DMS53 treated with DMSO at 0.1 percent for 48 hours (cell line): ENCODE results near the gene POLR3A.

ENCODE experiments used
- DNase-seq: peaks from one replicate; lab custom pipeline; 2025; ENCODE audit not compliant: unreplicated experiment; lab: John Stamatoyannopoulos, UW

POLR3A gene

GRCh38 chr10:77959887-77960455 lies 69.3 kb downstream of the POLR3A start:
- no peak for DNase-seq

DNA sequence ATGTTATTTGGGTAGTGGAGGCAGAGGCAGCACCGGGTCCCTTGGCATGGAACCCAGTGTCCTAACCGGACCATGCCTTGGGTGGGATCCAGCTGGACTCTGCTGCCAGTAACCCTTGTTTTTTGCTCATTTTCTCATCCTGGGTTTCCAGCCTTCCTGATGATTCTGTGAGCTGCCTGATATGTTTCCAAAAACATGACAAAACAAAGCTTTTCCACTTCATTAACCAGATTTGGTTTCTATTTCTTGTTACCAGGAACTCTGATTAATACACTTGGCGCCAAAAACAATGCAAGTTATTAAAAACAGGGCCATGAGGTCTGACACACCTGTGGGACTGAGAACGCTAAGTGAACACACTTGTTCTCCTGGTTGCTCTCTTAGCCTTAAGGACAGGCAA lies 69.9 kb downstream of the POLR3A start:
- DNase-seq, result no peak

DNA sequence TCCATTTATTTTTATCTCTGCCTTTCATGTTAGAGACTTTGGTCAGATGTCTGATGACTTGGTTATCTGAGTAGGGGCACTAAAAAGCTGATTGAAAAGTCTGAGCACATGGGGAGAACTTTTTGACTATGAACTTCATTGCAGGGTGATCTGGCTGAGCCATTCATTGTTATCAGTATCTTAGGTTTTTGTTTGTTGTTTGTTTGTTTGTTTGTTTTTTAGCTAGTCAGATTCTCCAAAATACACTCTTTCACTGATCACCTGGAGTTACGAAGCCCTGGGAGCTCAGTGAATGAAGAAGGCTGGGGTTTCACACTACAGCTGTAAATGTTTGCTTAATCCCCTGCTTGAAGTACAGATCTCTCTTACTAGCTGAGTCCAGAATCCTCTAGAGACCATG lies 74.2 kb downstream of the POLR3A start:
- DNase-seq, result no peak

- DNase-seq, result peak; percentile 44
Measured at GRCh38 chr10:77949167-77949566, 80.1 kb downstream of the POLR3A start.

- no peak for DNase-seq
Measured at GRCh38 chr10:77946084-77946483, 83.2 kb downstream of the POLR3A start.

- DNase-seq, result no peak
Measured at GRCh38 chr10:77944519-77944918, 84.8 kb downstream of the POLR3A start.

DNA sequence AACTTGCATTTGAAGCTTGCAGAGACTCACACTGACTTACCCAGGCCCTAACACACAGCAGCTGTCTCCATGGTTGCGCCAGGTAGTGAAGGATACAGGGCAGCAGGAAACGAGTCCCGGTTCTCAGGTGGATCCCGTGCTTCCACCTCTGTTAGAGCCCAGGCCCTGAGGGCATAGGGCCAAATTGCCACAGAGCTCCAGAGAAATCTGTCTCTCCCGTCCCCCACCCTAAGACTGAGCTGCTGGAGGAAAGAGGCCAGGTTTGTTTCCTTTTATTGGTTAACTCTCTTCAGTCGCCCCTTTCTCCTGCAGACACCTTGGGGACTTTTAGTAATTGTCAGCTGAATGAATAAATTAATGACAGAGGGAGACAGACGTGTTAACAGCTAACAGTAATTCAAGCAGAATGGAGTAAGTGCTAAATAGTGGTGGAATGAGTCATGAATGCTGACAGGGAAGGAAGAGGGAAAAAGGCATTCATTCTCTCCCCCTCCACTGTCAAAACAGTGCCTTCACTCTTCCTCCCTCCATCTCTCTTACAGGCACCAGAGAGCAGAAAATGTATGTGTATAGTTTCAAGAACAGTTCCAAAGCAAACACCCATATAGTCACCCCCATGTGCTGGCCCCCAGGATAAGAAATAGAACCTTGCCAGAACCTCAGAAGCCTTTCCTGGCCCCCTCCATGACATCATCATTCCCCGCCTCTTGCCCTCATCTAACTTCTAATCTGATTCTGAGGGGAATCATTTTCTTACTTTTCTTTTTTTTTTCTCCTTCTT lies 86.0 kb downstream of the POLR3A start:
- DNase-seq, result peak; percentile 38

- DNase-seq, result no peak
Measured at GRCh38 chr10:77941790-77942189, 87.5 kb downstream of the POLR3A start.

- no peak for DNase-seq
Measured at GRCh38 chr10:77940627-77941026, 88.7 kb downstream of the POLR3A start.

DNA sequence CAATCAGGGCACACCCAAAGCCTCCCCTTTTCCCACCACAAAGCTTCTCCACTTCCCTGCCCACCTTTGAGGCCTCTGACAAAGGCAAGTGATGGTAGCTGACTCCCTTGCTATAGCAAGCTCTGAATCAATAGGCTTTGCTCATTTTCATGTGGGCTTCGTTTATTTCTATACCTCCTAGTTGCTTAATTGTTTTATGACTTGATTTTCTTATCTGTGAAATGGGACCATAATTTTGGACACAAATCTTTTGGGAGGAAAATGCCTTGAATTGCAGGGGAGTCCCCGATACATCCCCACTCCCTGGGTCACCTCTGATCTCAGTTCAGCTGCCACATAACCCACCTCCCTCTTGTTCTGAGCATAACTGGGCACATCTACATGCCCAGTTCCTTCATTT lies 89.1 kb downstream of the POLR3A start:
- DNase-seq, result no peak

DNA sequence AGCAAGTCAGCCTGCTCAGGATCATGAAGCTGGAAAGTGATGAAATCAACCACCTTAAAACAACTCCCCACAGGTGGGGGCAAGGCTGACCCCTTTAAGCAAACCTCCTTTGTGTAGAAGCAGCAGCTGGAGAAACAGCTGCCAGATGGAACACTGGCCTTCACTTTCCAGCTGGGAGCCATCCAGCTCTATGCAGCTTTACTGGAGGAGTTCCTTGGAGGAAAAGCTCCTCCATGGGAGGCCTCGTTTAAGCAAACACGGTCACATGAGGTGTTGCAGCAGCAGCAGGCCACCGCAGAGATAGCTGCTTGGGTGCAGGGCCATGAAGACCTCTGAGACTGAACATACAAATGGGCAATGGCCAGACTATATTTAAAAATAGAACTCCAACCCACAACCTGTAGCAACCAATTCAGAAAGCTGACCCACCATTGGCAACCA lies 89.7 kb downstream of the POLR3A start:
- DNase-seq, result no peak

- no peak for DNase-seq
Measured at GRCh38 chr10:77936697-77937567, 92.4 kb downstream of the POLR3A start.

DNA sequence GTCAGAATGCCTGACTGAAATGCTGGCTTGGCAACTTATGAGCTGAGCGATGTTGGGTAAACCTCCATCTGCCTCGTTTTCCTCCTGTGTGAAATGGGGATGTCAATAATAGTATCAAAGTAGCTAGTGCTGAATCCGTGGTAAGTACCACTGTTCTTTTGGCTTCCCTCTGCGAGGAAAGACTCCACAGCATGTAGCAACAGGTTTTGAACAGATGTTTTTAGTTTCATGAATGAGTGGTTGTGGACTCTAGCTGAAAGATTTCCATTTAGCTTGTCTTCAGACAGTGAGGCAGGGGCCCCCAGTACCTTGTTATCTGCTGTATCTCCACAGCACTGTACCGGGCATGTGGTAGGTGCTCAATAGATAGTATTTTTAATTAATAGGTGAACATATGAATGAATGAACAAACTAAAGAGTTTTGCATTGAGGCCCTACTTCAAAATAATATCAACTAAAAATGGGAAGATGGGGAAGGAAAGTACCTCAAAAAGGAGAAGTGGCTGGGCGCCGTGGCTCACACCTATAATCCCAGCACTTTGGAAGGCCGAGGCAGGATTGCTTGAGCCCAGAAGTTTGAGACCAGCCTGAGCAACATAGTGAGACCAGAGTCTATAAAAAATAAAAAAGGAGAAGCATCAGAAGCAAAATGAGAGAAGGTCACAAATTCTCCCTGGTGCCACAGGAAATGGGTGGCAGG lies 97.1 kb downstream of the POLR3A start:
- no peak for DNase-seq

GRCh38 chr10:77927402-77928246 lies 101.7 kb downstream of the POLR3A start:
- DNase-seq, result no peak

GRCh38 chr10:77926566-77927401 lies 102.5 kb downstream of the POLR3A start, which contains the start of gene DLG5:
Gene DLG5 (minus strand): TSS chr10:77926755. CDS start chr10:77926520, 235 bp downstream.
- peak; percentile 33 for DNase-seq

DNA sequence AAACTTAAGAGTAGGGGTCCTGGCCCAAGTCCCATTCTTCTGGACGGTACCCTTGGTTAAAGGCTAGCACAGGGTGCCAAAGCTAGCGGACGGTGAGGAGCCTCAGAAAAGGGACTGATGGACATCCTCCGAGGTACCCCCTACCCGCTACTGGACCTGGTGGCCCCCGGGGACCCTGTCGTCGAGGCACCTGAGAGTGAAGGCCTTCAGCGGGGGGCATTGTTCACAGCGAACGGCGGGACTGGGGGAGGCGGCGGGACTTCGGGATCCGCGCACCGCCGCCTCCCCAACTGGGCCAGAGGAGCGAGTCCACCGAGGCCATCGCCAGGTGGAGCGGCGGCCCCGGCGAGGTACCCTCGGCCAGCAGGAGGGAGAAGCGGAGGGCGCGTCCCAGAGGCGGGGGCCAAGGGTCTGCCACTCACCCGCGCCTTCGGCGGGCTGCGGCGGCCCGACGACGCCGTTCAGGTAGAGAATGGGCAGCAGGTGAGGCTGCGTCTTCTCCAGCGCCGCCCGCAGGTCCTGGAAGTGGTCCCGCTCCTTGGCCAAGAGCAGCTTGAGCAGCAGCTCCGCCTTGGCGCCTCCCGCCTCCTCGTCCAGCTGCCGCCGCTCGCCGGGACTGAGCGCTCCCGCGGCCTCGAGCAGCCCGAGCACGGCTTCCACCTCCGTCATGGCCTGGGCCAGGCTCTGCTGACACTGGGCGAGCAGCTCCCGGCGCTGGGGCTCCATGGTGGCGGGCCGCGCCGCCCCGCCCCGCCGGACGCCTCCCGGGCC lies 103.3 kb downstream of the POLR3A start:
- DNase-seq, result peak; percentile 16

GRCh38 chr10:77925410-77925794 lies 103.9 kb downstream of the POLR3A start:
- no peak for DNase-seq

DNA sequence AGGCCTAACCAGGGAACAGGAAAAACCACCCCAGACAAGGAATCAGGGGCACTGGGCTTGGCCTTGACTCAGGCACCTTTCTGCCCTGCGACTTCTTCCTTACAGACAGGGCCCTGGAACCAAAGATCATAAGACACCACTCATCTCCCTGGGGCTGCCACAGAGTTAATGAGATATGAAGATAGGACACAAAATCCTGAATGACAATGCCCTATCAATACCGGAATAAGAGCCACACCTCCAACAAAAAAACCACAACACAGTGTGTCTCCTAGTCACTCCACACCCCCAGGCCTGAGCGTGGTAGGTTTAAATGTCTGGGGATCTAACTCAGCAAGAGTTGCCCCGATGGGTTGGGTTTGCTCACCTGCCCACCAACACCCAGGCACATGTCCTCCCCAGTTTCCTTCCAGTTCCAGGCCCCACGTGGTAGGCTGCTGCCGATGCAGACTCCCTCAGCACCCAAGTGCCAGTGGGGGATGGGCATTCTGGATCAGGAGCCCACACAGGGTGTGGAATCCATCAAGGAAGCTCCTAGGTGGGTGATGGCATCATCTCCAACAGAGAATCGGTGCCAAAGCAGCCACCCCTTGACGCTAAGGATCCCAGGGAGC lies 106.6 kb downstream of the POLR3A start:
- DNase-seq, result no peak
